ENCODE results near the gene AMER3.

AMER3 gene

GRCh38 chr2:130764035-130764820 lies 8.9 kb downstream of the AMER3 start:
- WGBS, 2 experiments (ENCODE audit: insufficient coverage in 2 of 2): 87 to 93% methylated on average over 14 to 15 of the region's 15 CpGs
- Histone ChIP-seq H3K9me3 (ENCODE audit: control insufficient read depth, low read length) (no peaks in the 10 kb centered on the region), H3K4me1 (ENCODE audit: control insufficient read depth, insufficient read depth, low read length, poor library complexity, severe bottlenecking) (no peaks in the 10 kb centered on the region), H3K4me3 (ENCODE audit: extremely low read depth, insufficient read depth, low read length, poor library complexity, severe bottlenecking) (no peak overlapping the region), H3K36me3 (ENCODE audit: control insufficient read depth, insufficient read depth, low read length) (no peaks in the 10 kb centered on the region), H3K27ac (ENCODE audit: low read depth, low read length, severe bottlenecking) (no peak overlapping the region)

DNA sequence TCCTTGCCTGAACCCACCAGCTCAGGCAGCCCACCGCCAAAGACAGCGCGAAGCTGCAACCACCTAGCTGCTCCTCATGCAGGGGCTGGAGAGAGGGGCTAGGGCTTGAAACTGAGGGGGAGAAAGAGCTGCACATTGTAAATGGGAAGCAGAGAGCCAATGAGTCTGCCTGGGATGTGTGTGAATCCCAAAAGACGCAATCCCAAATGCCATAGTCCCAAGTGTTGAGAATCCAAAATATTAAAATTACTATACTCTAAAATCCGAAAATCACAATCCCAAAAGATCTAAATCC lies 9.4 kb downstream of the AMER3 start:
- 86 to 91% methylated on average over 3 of the region's 5 CpGs for WGBS, 2 experiments (ENCODE audit: insufficient coverage in 2 of 2)
- H3K9me3 ChIP-seq (ENCODE audit: control insufficient read depth, low read length): no peaks in the 10 kb centered on the region
- no peak overlapping the region for H3K27ac ChIP-seq (ENCODE audit: low read depth, low read length, severe bottlenecking)
- no peaks in the 10 kb centered on the region for H3K4me1 ChIP-seq (ENCODE audit: control insufficient read depth, insufficient read depth, low read length, poor library complexity, severe bottlenecking)
- no peak overlapping the region for H3K4me3 ChIP-seq (ENCODE audit: extremely low read depth, insufficient read depth, low read length, poor library complexity, severe bottlenecking)
- no peaks in the 10 kb centered on the region for H3K36me3 ChIP-seq (ENCODE audit: control insufficient read depth, insufficient read depth, low read length)

- Histone ChIP-seq H3K27ac (ENCODE audit: low read depth, low read length, severe bottlenecking) (no peak overlapping the region), H3K9me3 (ENCODE audit: control insufficient read depth, low read length) (no peaks in the 10 kb centered on the region), H3K4me3 (ENCODE audit: extremely low read depth, insufficient read depth, low read length, poor library complexity, severe bottlenecking) (no peak overlapping the region), H3K36me3 (ENCODE audit: control insufficient read depth, insufficient read depth, low read length) (no peaks in the 10 kb centered on the region), H3K4me1 (ENCODE audit: control insufficient read depth, insufficient read depth, low read length, poor library complexity, severe bottlenecking) (no peaks in the 10 kb centered on the region)
- 86 to 92% methylated on average over 4 to 6 of the region's 6 CpGs for WGBS, 2 experiments (ENCODE audit: insufficient coverage in 2 of 2)
Measured at GRCh38 chr2:130765464-130765863, 10.1 kb downstream of the AMER3 start.

DNA sequence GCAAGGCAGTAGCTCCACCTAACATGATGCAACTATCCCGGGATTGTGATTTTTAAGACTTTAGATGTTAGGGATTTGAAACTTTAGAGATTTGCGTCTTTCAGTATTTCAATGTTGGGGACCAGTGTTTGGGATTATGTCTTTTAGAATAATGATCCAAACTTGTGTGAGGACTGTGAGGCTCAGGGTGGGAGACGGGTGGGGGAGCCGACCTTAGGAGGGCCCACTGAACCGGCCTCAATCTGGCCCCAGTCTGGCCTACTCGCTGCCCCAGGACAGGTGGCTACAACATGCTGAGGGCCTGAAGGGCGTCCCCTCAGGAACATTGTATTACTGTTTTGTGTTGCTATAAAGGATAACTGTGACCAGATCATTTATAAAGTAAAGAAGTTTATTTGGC lies 10.7 kb downstream of the AMER3 start:
- H3K27ac ChIP-seq (ENCODE audit: low read depth, low read length, severe bottlenecking): no peak overlapping the region
- H3K4me3 ChIP-seq (ENCODE audit: extremely low read depth, insufficient read depth, low read length, poor library complexity, severe bottlenecking): no peak overlapping the region
- 93 to 96% methylated on average over 5 of the region's 7 CpGs for WGBS, 2 experiments (ENCODE audit: insufficient coverage in 2 of 2)
- H3K4me1 ChIP-seq (ENCODE audit: control insufficient read depth, insufficient read depth, low read length, poor library complexity, severe bottlenecking): no peaks in the 10 kb centered on the region
- no peaks in the 10 kb centered on the region for H3K9me3 ChIP-seq (ENCODE audit: control insufficient read depth, low read length)
- no peaks in the 10 kb centered on the region for H3K36me3 ChIP-seq (ENCODE audit: control insufficient read depth, insufficient read depth, low read length)

- H3K36me3 ChIP-seq (ENCODE audit: control insufficient read depth, insufficient read depth, low read length): no peaks in the 10 kb centered on the region
- 84 to 92% methylated on average over 10 to 11 of the region's 12 CpGs for WGBS, 2 experiments (ENCODE audit: insufficient coverage in 2 of 2)
- H3K9me3 ChIP-seq (ENCODE audit: control insufficient read depth, low read length): no peaks in the 10 kb centered on the region
- no peaks in the 10 kb centered on the region for H3K4me1 ChIP-seq (ENCODE audit: control insufficient read depth, insufficient read depth, low read length, poor library complexity, severe bottlenecking)
- H3K27ac ChIP-seq (ENCODE audit: low read depth, low read length, severe bottlenecking): no peak overlapping the region
- no peak overlapping the region for H3K4me3 ChIP-seq (ENCODE audit: extremely low read depth, insufficient read depth, low read length, poor library complexity, severe bottlenecking)
Measured at GRCh38 chr2:130766711-130767407, 11.5 kb downstream of the AMER3 start.

DNA sequence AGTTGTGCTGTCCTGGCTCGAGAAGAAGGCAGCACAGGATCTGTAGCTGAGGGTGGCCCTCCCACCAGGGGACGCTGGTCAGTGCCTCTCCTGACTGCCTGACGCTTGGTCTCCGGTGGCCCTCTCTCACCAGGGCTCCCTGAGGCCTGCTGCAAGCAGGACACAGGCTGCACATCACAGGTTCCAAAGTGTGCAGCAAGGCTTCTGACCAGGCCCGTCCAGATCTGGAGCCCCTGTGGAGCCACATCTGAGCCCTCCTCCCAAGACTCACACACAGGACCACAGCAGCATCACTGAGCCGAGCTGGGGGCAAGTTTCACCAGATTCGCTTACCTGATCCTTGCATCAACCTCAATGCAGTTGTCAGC lies 12.1 kb downstream of the AMER3 start:
- no peaks in the 10 kb centered on the region for H3K4me1 ChIP-seq (ENCODE audit: control insufficient read depth, insufficient read depth, low read length, poor library complexity, severe bottlenecking)
- no peaks in the 10 kb centered on the region for H3K36me3 ChIP-seq (ENCODE audit: control insufficient read depth, insufficient read depth, low read length)
- H3K4me3 ChIP-seq (ENCODE audit: extremely low read depth, insufficient read depth, low read length, poor library complexity, severe bottlenecking): no peak overlapping the region
- no peaks in the 10 kb centered on the region for H3K9me3 ChIP-seq (ENCODE audit: control insufficient read depth, low read length)
- no peak overlapping the region for H3K27ac ChIP-seq (ENCODE audit: low read depth, low read length, severe bottlenecking)
- 77% methylated on average over 4 to 6 of the region's 7 CpGs for WGBS, 2 experiments (ENCODE audit: insufficient coverage in 2 of 2)

DNA sequence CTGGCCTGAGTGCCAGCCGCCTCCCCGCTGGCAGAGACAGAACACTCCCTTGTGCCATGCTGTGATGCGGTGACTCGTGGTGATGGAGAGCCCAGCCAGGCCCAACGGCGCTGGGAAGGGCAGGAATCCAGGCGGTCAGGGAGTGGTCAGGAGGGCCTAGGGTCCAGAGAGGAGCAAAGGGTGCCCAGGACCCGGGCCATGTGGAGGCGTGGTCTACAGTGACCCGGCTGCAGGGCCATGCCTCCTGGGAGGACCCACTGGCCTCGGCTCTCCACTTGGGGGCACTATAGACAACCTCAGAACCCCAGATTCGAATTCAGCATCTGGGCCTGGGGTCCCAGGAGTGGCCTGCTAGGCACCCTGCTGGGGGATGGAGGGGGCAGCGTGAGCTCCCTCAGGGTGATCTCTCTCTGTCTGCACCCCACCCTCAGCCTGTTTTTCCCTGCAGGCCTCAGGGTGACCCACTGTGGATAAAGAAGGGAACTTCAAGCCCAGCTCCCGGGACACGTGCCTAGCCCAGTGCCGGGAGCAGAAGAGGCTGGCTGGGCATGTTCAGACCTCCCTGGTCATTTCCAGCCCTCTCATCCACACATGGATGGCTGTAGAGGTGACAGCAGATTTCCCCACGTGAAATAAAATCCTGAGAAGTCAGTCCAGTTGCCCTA lies 13.0 kb downstream of the AMER3 start:
- WGBS, 2 experiments (ENCODE audit: insufficient coverage in 2 of 2): 88% methylated on average over 13 to 15 of the region's 17 CpGs
- H3K36me3 ChIP-seq (ENCODE audit: control insufficient read depth, insufficient read depth, low read length): no peaks in the 10 kb centered on the region
- H3K4me3 ChIP-seq (ENCODE audit: extremely low read depth, insufficient read depth, low read length, poor library complexity, severe bottlenecking): no peak overlapping the region
- no peaks in the 10 kb centered on the region for H3K4me1 ChIP-seq (ENCODE audit: control insufficient read depth, insufficient read depth, low read length, poor library complexity, severe bottlenecking)
- no peak overlapping the region for H3K27ac ChIP-seq (ENCODE audit: low read depth, low read length, severe bottlenecking)
- no peaks in the 10 kb centered on the region for H3K9me3 ChIP-seq (ENCODE audit: control insufficient read depth, low read length)

- Histone ChIP-seq H3K27ac (ENCODE audit: low read depth, low read length, severe bottlenecking) (no peak overlapping the region), H3K4me3 (ENCODE audit: extremely low read depth, insufficient read depth, low read length, poor library complexity, severe bottlenecking) (no peak overlapping the region), H3K36me3 (ENCODE audit: control insufficient read depth, insufficient read depth, low read length) (no peaks in the 10 kb centered on the region), H3K4me1 (ENCODE audit: control insufficient read depth, insufficient read depth, low read length, poor library complexity, severe bottlenecking) (no peaks in the 10 kb centered on the region), H3K9me3 (ENCODE audit: control insufficient read depth, low read length) (no peaks in the 10 kb centered on the region)
- 82 to 83% methylated on average over 2 of the region's 7 CpGs for WGBS, 2 experiments (ENCODE audit: insufficient coverage in 2 of 2)
Measured at GRCh38 chr2:130769343-130769907, 14.1 kb downstream of the AMER3 start.

- Histone ChIP-seq H3K27ac (ENCODE audit: low read depth, low read length, severe bottlenecking) (no peak overlapping the region), H3K4me1 (ENCODE audit: control insufficient read depth, insufficient read depth, low read length, poor library complexity, severe bottlenecking) (no peaks in the 10 kb centered on the region), H3K36me3 (ENCODE audit: control insufficient read depth, insufficient read depth, low read length) (no peaks in the 10 kb centered on the region), H3K9me3 (ENCODE audit: control insufficient read depth, low read length) (no peaks in the 10 kb centered on the region), H3K4me3 (ENCODE audit: extremely low read depth, insufficient read depth, low read length, poor library complexity, severe bottlenecking) (no peak overlapping the region)
- 59 to 92% methylated on average over 2 of the region's 4 CpGs for WGBS, 2 experiments (ENCODE audit: insufficient coverage in 2 of 2)
Measured at GRCh38 chr2:130776550-130776949, 21.2 kb downstream of the AMER3 start.

- Histone ChIP-seq H3K4me3 (ENCODE audit: extremely low read depth, insufficient read depth, low read length, poor library complexity, severe bottlenecking) (no peak overlapping the region), H3K36me3 (ENCODE audit: control insufficient read depth, insufficient read depth, low read length) (no peaks in the 10 kb centered on the region), H3K9me3 (ENCODE audit: control insufficient read depth, low read length) (no peaks in the 10 kb centered on the region), H3K4me1 (ENCODE audit: control insufficient read depth, insufficient read depth, low read length, poor library complexity, severe bottlenecking) (no peaks in the 10 kb centered on the region), H3K27ac (ENCODE audit: low read depth, low read length, severe bottlenecking) (no peak overlapping the region)
- WGBS, 2 experiments (ENCODE audit: insufficient coverage in 2 of 2): 92 to 93% methylated on average over 3 to 7 of the region's 9 CpGs
Measured at GRCh38 chr2:130778781-130779180, 23.4 kb downstream of the AMER3 start.
